ENCODE results near the gene CISTR.
A peak's percentile ranks its signal among the peaks of the same experiment; 100 is the strongest.
"Not testable (repeated sequence)": the region's sequence is repeated elsewhere in the genome, so short reads cannot be mapped to it uniquely, and the experiment has no call there.

CISTR gene

DNA sequence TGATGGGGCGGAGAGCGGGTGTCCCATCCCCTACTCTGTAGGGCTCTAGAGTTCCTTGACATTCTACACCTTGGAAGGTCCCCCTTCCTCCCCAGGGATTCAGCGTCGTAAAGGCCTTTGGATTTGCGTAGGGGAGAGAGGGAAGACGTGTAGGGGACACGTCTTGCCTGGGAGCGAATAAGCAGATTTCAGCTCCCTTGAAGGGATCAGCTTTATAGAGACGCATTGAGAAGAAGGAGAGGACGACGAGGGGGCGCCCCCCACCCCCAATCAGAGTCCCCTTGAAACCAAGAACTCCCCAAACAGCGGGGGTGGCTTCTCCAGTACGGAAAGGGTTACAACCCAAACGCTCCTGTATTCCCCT is 24.9 kb downstream of the CISTR start:
- Histone ChIP-seq H3K27me3 (ENCODE audit: control insufficient read depth in 5 of 5, insufficient read depth in 4 of 5, low read length in 5 of 5) (no peaks in the 10 kb centered on the region), H3K27ac (ENCODE audit: low read depth, low read length) (peak overlapping the region; percentile 88), H3K4me1 (ENCODE audit: control insufficient read depth in 5 of 5, insufficient read depth in 5 of 5, low read length in 5 of 5) (peaks cover 4 to 45% (median 23%) of the 10 kb centered on the region in 5 donors), H3K4me3 (ENCODE audit: low read depth in 1 of 5, low read length in 5 of 5) (peak overlapping the region; percentile 93 to 99 (median 95)), H3K9ac (ENCODE audit: low read length in 5 of 5) (peak overlapping the region; percentile 95 to 99 (median 97)), H3K9me3 (ENCODE audit: control insufficient read depth in 5 of 5, low read length in 5 of 5) (no peaks in the 10 kb centered on the region), H3K36me3 (ENCODE audit: control insufficient read depth in 5 of 5, insufficient read depth in 5 of 5, low read length in 5 of 5) (peaks cover 7 to 35% (median 31%) of the 10 kb centered on the region in 5 donors)

GRCh38 chr12:53726341-53726740 is 25.4 kb downstream of the CISTR start:
- peak overlapping the region; percentile 88 for H3K27ac ChIP-seq (ENCODE audit: low read depth, low read length)
- H3K9me3 ChIP-seq (ENCODE audit: control insufficient read depth in 5 of 5, low read length in 5 of 5): no peaks in the 10 kb centered on the region
- peak overlapping the region; percentile 93 to 99 (median 95) for H3K4me3 ChIP-seq (ENCODE audit: low read depth in 1 of 5, low read length in 5 of 5)
- peak overlapping the region in 4 of 5 donors; percentile 95 to 97 (median 96) for H3K9ac ChIP-seq (ENCODE audit: low read length in 5 of 5)
- H3K36me3 ChIP-seq (ENCODE audit: control insufficient read depth in 5 of 5, insufficient read depth in 5 of 5, low read length in 5 of 5): peaks cover 10 to 41% (median 37%) of the 10 kb centered on the region in 5 donors
- peaks cover 4 to 45% (median 23%) of the 10 kb centered on the region in 5 donors for H3K4me1 ChIP-seq (ENCODE audit: control insufficient read depth in 5 of 5, insufficient read depth in 5 of 5, low read length in 5 of 5)
- no peaks in the 10 kb centered on the region for H3K27me3 ChIP-seq (ENCODE audit: control insufficient read depth in 5 of 5, insufficient read depth in 4 of 5, low read length in 5 of 5)

GRCh38 chr12:53725824-53726223 is 26.0 kb downstream of the CISTR start:
- H3K4me3 ChIP-seq (ENCODE audit: low read depth in 1 of 5, low read length in 5 of 5): peak overlapping the region; percentile 93 to 99 (median 95)
- no peaks in the 10 kb centered on the region for H3K9me3 ChIP-seq (ENCODE audit: control insufficient read depth in 5 of 5, low read length in 5 of 5)
- peaks cover 4 to 45% (median 23%) of the 10 kb centered on the region in 5 donors for H3K4me1 ChIP-seq (ENCODE audit: control insufficient read depth in 5 of 5, insufficient read depth in 5 of 5, low read length in 5 of 5)
- H3K27me3 ChIP-seq (ENCODE audit: control insufficient read depth in 5 of 5, insufficient read depth in 4 of 5, low read length in 5 of 5): no peaks in the 10 kb centered on the region
- H3K27ac ChIP-seq (ENCODE audit: low read depth, low read length): no peak overlapping the region
- peaks cover 13 to 46% (median 42%) of the 10 kb centered on the region in 5 donors for H3K36me3 ChIP-seq (ENCODE audit: control insufficient read depth in 5 of 5, insufficient read depth in 5 of 5, low read length in 5 of 5)
- H3K9ac ChIP-seq (ENCODE audit: low read length in 5 of 5): peak overlapping the region in 4 of 5 donors; percentile 26 to 97 (median 96)

- H3K4me3 ChIP-seq (ENCODE audit: low read depth in 1 of 5, low read length in 5 of 5): no peak overlapping the region
- peaks cover 3 to 39% (median 18%) of the 10 kb centered on the region in 5 donors for H3K4me1 ChIP-seq (ENCODE audit: control insufficient read depth in 5 of 5, insufficient read depth in 5 of 5, low read length in 5 of 5)
- H3K36me3 ChIP-seq (ENCODE audit: control insufficient read depth in 5 of 5, insufficient read depth in 5 of 5, low read length in 5 of 5): peaks cover 26 to 71% (median 67%) of the 10 kb centered on the region in 5 donors
- no peak overlapping the region for H3K9ac ChIP-seq (ENCODE audit: low read length in 5 of 5)
- no peaks in the 10 kb centered on the region for H3K27me3 ChIP-seq (ENCODE audit: control insufficient read depth in 5 of 5, insufficient read depth in 4 of 5, low read length in 5 of 5)
- H3K9me3 ChIP-seq (ENCODE audit: control insufficient read depth in 5 of 5, low read length in 5 of 5): no peaks in the 10 kb centered on the region
- H3K27ac ChIP-seq (ENCODE audit: low read depth, low read length): no peak overlapping the region
Measured at GRCh38 chr12:53722450-53723041, 29.2 kb downstream of the CISTR start.

GRCh38 chr12:53720946-53721345 is 30.8 kb downstream of the CISTR start:
- H3K9me3 ChIP-seq (ENCODE audit: control insufficient read depth in 5 of 5, low read length in 5 of 5): no peaks in the 10 kb centered on the region
- no peak overlapping the region for H3K4me3 ChIP-seq (ENCODE audit: low read depth in 1 of 5, low read length in 5 of 5)
- H3K36me3 ChIP-seq (ENCODE audit: control insufficient read depth in 5 of 5, insufficient read depth in 5 of 5, low read length in 5 of 5): peaks cover 29 to 87% (median 83%) of the 10 kb centered on the region in 5 donors
- no peak overlapping the region for H3K9ac ChIP-seq (ENCODE audit: low read length in 5 of 5)
- H3K4me1 ChIP-seq (ENCODE audit: control insufficient read depth in 5 of 5, insufficient read depth in 5 of 5, low read length in 5 of 5): peaks cover 0 to 27% (median 9%) of the 10 kb centered on the region in 5 donors
- no peak overlapping the region for H3K27ac ChIP-seq (ENCODE audit: low read depth, low read length)
- H3K27me3 ChIP-seq (ENCODE audit: control insufficient read depth in 5 of 5, insufficient read depth in 4 of 5, low read length in 5 of 5): no peaks in the 10 kb centered on the region

GRCh38 chr12:53719649-53720048 is 32.1 kb downstream of the CISTR start:
- peaks cover 0 to 16% (median 0%) of the 10 kb centered on the region in 5 donors for H3K4me1 ChIP-seq (ENCODE audit: control insufficient read depth in 5 of 5, insufficient read depth in 5 of 5, low read length in 5 of 5)
- no peak overlapping the region for H3K9ac ChIP-seq (ENCODE audit: low read length in 5 of 5)
- no peak overlapping the region for H3K4me3 ChIP-seq (ENCODE audit: low read depth in 1 of 5, low read length in 5 of 5)
- H3K9me3 ChIP-seq (ENCODE audit: control insufficient read depth in 5 of 5, low read length in 5 of 5): no peaks in the 10 kb centered on the region
- no peaks in the 10 kb centered on the region for H3K27me3 ChIP-seq (ENCODE audit: control insufficient read depth in 5 of 5, insufficient read depth in 4 of 5, low read length in 5 of 5)
- no peak overlapping the region for H3K27ac ChIP-seq (ENCODE audit: low read depth, low read length)
- peaks cover 30 to 92% (median 91%) of the 10 kb centered on the region in 5 donors for H3K36me3 ChIP-seq (ENCODE audit: control insufficient read depth in 5 of 5, insufficient read depth in 5 of 5, low read length in 5 of 5)

DNA sequence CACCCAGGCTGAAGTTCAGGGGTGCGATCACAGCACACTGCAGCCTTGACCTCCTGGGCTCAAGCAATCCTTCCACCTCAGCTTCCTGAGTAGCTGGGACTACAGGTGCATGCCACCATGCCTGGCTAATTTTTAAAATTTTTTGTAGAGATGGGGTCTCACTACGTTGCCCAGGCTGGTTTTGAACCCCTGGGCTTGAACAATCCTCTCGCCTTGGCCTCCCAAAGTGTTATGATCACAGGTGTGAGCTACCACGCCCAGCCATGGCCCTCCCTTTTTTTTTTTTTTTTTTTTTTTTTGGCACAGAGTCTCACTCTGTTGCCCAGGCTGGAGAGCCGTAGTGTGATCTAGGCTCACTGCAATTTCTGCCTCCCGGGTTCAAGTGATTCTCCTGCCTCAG is 33.2 kb downstream of the CISTR start:
- peaks cover 0 to 10% (median 0%) of the 10 kb centered on the region in 5 donors for H3K4me1 ChIP-seq (ENCODE audit: control insufficient read depth in 5 of 5, insufficient read depth in 5 of 5, low read length in 5 of 5)
- H3K9me3 ChIP-seq (ENCODE audit: control insufficient read depth in 5 of 5, low read length in 5 of 5); H3K27me3 ChIP-seq (ENCODE audit: control insufficient read depth in 5 of 5, insufficient read depth in 4 of 5, low read length in 5 of 5); H3K27ac ChIP-seq (ENCODE audit: low read depth, low read length); H3K4me3 ChIP-seq (ENCODE audit: low read depth in 1 of 5, low read length in 5 of 5); H3K9ac ChIP-seq (ENCODE audit: low read length in 5 of 5): not testable (repeated sequence)
- H3K36me3 ChIP-seq (ENCODE audit: control insufficient read depth in 5 of 5, insufficient read depth in 5 of 5, low read length in 5 of 5): peaks cover 25 to 92% (median 91%) of the 10 kb centered on the region in 5 donors

GRCh38 chr12:53717319-53717718 is 34.5 kb downstream of the CISTR start:
- Histone ChIP-seq H3K9ac (ENCODE audit: low read length in 5 of 5) (no peak overlapping the region), H3K27ac (ENCODE audit: low read depth, low read length) (no peak overlapping the region), H3K4me1 (ENCODE audit: control insufficient read depth in 5 of 5, insufficient read depth in 5 of 5, low read length in 5 of 5) (peaks cover 0 to 3% (median 0%) of the 10 kb centered on the region in 5 donors), H3K36me3 (ENCODE audit: control insufficient read depth in 5 of 5, insufficient read depth in 5 of 5, low read length in 5 of 5) (peaks cover 25 to 92% (median 92%) of the 10 kb centered on the region in 5 donors), H3K4me3 (ENCODE audit: low read depth in 1 of 5, low read length in 5 of 5) (no peak overlapping the region), H3K27me3 (ENCODE audit: control insufficient read depth in 5 of 5, insufficient read depth in 4 of 5, low read length in 5 of 5) (no peaks in the 10 kb centered on the region), H3K9me3 (ENCODE audit: control insufficient read depth in 5 of 5, low read length in 5 of 5) (no peaks in the 10 kb centered on the region)

DNA sequence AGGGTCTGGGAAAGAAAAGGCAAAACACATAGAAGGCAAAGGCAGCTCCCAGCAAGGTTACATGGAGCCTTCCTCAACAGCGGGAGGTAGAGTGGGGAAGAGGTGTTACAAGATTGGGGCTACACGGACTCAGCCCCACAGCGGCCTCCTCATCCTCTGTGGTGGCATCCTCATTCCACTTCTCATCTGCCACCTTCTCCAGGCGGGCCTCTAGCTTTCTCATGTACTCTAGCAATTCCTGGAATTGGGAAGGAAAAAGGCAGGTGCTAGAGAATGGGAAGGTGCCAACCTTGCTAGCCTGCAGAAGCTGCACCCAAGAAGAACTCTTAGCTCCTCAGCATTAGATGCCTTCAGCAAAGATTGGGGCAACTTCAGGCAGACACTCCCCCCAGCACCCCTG is 37.8 kb downstream of the CISTR start:
- H3K27ac ChIP-seq (ENCODE audit: low read depth, low read length): no peak overlapping the region
- H3K4me1 ChIP-seq (ENCODE audit: control insufficient read depth in 5 of 5, insufficient read depth in 5 of 5, low read length in 5 of 5): no peaks in the 10 kb centered on the region
- H3K4me3 ChIP-seq (ENCODE audit: low read depth in 1 of 5, low read length in 5 of 5): no peak overlapping the region
- peaks cover 8 to 72% (median 70%) of the 10 kb centered on the region in 5 donors for H3K36me3 ChIP-seq (ENCODE audit: control insufficient read depth in 5 of 5, insufficient read depth in 5 of 5, low read length in 5 of 5)
- no peak overlapping the region for H3K9ac ChIP-seq (ENCODE audit: low read length in 5 of 5)
- no peaks in the 10 kb centered on the region for H3K9me3 ChIP-seq (ENCODE audit: control insufficient read depth in 5 of 5, low read length in 5 of 5)
- H3K27me3 ChIP-seq (ENCODE audit: control insufficient read depth in 5 of 5, insufficient read depth in 4 of 5, low read length in 5 of 5): no peaks in the 10 kb centered on the region

- Histone ChIP-seq H3K27me3 (ENCODE audit: control insufficient read depth in 5 of 5, insufficient read depth in 4 of 5, low read length in 5 of 5) (no peaks in the 10 kb centered on the region), H3K36me3 (ENCODE audit: control insufficient read depth in 5 of 5, insufficient read depth in 5 of 5, low read length in 5 of 5) (peaks cover 8 to 70% (median 65%) of the 10 kb centered on the region in 5 donors)
Measured at GRCh38 chr12:53713516-53713915, 38.3 kb downstream of the CISTR start.

More at GRCh38 chr12:53713516-53713915, 38.3 kb downstream of the CISTR start:
- no peaks in the 10 kb centered on the region for H3K9me3 ChIP-seq (ENCODE audit: control insufficient read depth in 5 of 5, low read length in 5 of 5)
- no peak overlapping the region for H3K9ac ChIP-seq (ENCODE audit: low read length in 5 of 5)
- H3K4me3 ChIP-seq (ENCODE audit: low read depth in 1 of 5, low read length in 5 of 5): no peak overlapping the region
- no peaks in the 10 kb centered on the region for H3K4me1 ChIP-seq (ENCODE audit: control insufficient read depth in 5 of 5, insufficient read depth in 5 of 5, low read length in 5 of 5)
- H3K27ac ChIP-seq (ENCODE audit: low read depth, low read length): no peak overlapping the region

Data from subcutaneous abdominal adipose tissue (tissue), 5 donors.